H1 (cell line): ENCODE results near the gene TSFM. TPM values are rescaled to one million over a fixed set of nuclear protein-coding genes. Genes with fewer than 3 reads are reported as not detected.

ENCODE experiments used
- CTCF ChIA-PET: fragments of 300-600 bp; sonication (Branson Sonifier 250); formaldehyde crosslinking; loops from one replicate; lab custom pipeline; 2021; ENCODE audit not compliant: partially characterized antibody; lab: Charles Lee
- POLR2A ChIA-PET: fragments of 300-600 bp; sonication (Branson Sonifier 250); formaldehyde crosslinking; loops from one replicate; lab custom pipeline; 2021; ENCODE audit warnings: inconsistent platforms; ENCODE audit not compliant: partially characterized antibody; lab: Charles Lee
- DNase-seq, 2 experiments: peaks; one replicate each; pipeline versions ENCODE4 v3.0.0 to v3.0.0-alpha.2; 2010 to 2022; ENCODE audit warnings: low spot score in 2 of 2, low read depth in 1 of 2, mixed read lengths in 1 of 2
- FAIRE-seq: peaks from 2 replicates; lab custom pipeline; 2011; peaks lifted over from hg19 to GRCh38; lab: Jason Lieb, UNC
- H2AFZ ChIP-seq: 2 replicates; pipeline ENCODE4 v1.8.1; 2012; ENCODE audit warnings: low read length, inconsistent platforms
- H2AK5ac ChIP-seq: 2 replicates; pipeline ENCODE4 v1.6.1; 2013; ENCODE audit warnings: low read depth, low read length
- H2BK120ac ChIP-seq: replicated peaks from 2 replicates; pipeline ENCODE3; 2013; ENCODE audit warnings: low read depth, low read length, inconsistent platforms
- H2BK12ac ChIP-seq: 2 replicates; pipeline ENCODE4 v1.6.1; 2013; ENCODE audit warnings: low read depth, low read length
- H2BK15ac ChIP-seq: 2 replicates; pipeline ENCODE4 v1.6.1; 2013; ENCODE audit warnings: low read length
- H2BK20ac ChIP-seq: 2 replicates; pipeline ENCODE4 v1.6.1; 2013; ENCODE audit warnings: low read length
- H2BK5ac ChIP-seq: 2 replicates; pipeline ENCODE4 v1.6.1; 2013; ENCODE audit warnings: low read depth, low read length
- H3K14ac ChIP-seq: 2 replicates; pipeline ENCODE4 v1.6.1; 2013; ENCODE audit warnings: inconsistent platforms; ENCODE audit not compliant: insufficient read length
- H3K18ac ChIP-seq: 2 replicates; pipeline ENCODE4 v1.6.1; 2013; ENCODE audit warnings: low read length; ENCODE audit errors: extremely low read depth
- H3K23ac ChIP-seq: 2 replicates; pipeline ENCODE4 v1.6.1; 2013; ENCODE audit warnings: inconsistent platforms; ENCODE audit not compliant: insufficient read length
- H3K23me2 ChIP-seq: 2 replicates; pipeline ENCODE4 v1.6.1; 2013; ENCODE audit warnings: low read depth, low read length
- H3K27ac ChIP-seq: 2 replicates; pipeline ENCODE4 v1.6.1; 2011; ENCODE audit warnings: low read depth, low read length, inconsistent platforms
- H3K27me3 ChIP-seq, 4 experiments: replicated peaks in 1 of 4; 1 replicate in 1 of 4; 2 replicates in 3 of 4; pipeline versions ENCODE4 v1.6.1 to v1.8.1; 2011 to 2013; ENCODE audit warnings: low read length in 3 of 4, mild to moderate bottlenecking in 3 of 4, inconsistent platforms in 2 of 4, mixed read lengths in 2 of 4, moderate library complexity in 1 of 4; ENCODE audit not compliant: control insufficient read depth in 3 of 4, insufficient read depth in 3 of 4; ENCODE audit errors: extremely low read depth in 1 of 4
- H3K36me3 ChIP-seq, 4 experiments: 2 replicates each; pipeline versions ENCODE4 v1.6.1 to v1.8.1; 2011 to 2013; ENCODE audit warnings: mild to moderate bottlenecking in 4 of 4, low read length in 3 of 4, moderate library complexity in 2 of 4, control low read depth in 1 of 4, inconsistent platforms in 1 of 4; ENCODE audit not compliant: insufficient read depth in 4 of 4, control insufficient read depth in 2 of 4
- H3K4ac ChIP-seq: replicated peaks from 2 replicates; pipeline ENCODE3; 2013; ENCODE audit warnings: low read length, low read depth, mixed read lengths, inconsistent platforms; ENCODE audit not compliant: insufficient read length
- H3K4me1 ChIP-seq, 4 experiments: replicated peaks in 1 of 4; 1 replicate in 1 of 4; 2 replicates in 3 of 4; pipeline versions ENCODE4 v1.6.1 to v1.8.1; 2011 to 2013; ENCODE audit warnings: low read length in 3 of 4, inconsistent platforms in 2 of 4, mixed read lengths in 1 of 4; ENCODE audit not compliant: insufficient read depth in 4 of 4, control insufficient read depth in 3 of 4
- H3K4me2 ChIP-seq, 2 experiments: 2 replicates each; pipeline versions ENCODE4 v1.6.1 to v1.8.1; 2011 to 2013; ENCODE audit warnings: low read depth in 2 of 2, low read length in 2 of 2, control low read depth in 1 of 2, inconsistent platforms in 1 of 2, mild to moderate bottlenecking in 1 of 2; ENCODE audit not compliant: insufficient read depth in 1 of 2
- H3K4me3 ChIP-seq, 4 experiments: fragments of 200-600, 300-600 bp in 1 of 4; sonication (generic), shearing (Covaris generic), sonication (Bioruptor Twin) in 1 of 4; 2 replicates each; pipeline versions ENCODE4 v1.5.1 to v1.8.1; 2011 to 2016; ENCODE audit warnings: low read length in 4 of 4, low read depth in 3 of 4, control low read depth in 2 of 4, inconsistent platforms in 2 of 4, mild to moderate bottlenecking in 2 of 4, mixed read lengths in 1 of 4, moderate library complexity in 1 of 4; ENCODE audit not compliant: insufficient read depth in 2 of 4; ENCODE audit errors: extremely low read depth in 1 of 4
- H3K56ac ChIP-seq: replicated peaks from 2 replicates; pipeline ENCODE3; 2013; ENCODE audit warnings: low read depth, mild to moderate bottlenecking, mixed read lengths, low read length, inconsistent platforms; ENCODE audit not compliant: insufficient read length
- H3K79me1 ChIP-seq: 2 replicates; pipeline ENCODE4 v1.6.1; 2013; ENCODE audit warnings: low read depth, low read length, control low read depth
- H3K79me2 ChIP-seq, 2 experiments: 2 replicates each; pipeline versions ENCODE4 v1.6.1 to v1.8.1; 2012 to 2013; ENCODE audit warnings: low read length in 2 of 2, mild to moderate bottlenecking in 2 of 2, inconsistent platforms in 1 of 2; ENCODE audit not compliant: insufficient read depth in 2 of 2, control insufficient read depth in 1 of 2
- H3K9ac ChIP-seq, 4 experiments: replicated peaks in 1 of 4; 1 replicate in 1 of 4; 2 replicates in 3 of 4; pipeline versions ENCODE4 v1.6.1 to v1.8.1; 2011 to 2013; ENCODE audit warnings: low read depth in 3 of 4, low read length in 3 of 4, control low read depth in 2 of 4, mild to moderate bottlenecking in 2 of 4, moderate library complexity in 2 of 4, inconsistent platforms in 1 of 4; ENCODE audit errors: extremely low read depth in 1 of 4
- H3K9me3 ChIP-seq, 2 experiments: 2 replicates each; pipeline versions ENCODE4 v1.6.1 to v1.8.1; 2012 to 2013; ENCODE audit warnings: mild to moderate bottlenecking in 2 of 2, moderate library complexity in 2 of 2, control low read depth in 1 of 2, inconsistent platforms in 1 of 2, low read depth in 1 of 2, low read length in 1 of 2, mixed read lengths in 1 of 2; ENCODE audit not compliant: insufficient read depth in 2 of 2
- H4K20me1 ChIP-seq, 2 experiments: replicated peaks in 1 of 2; 2 replicates each; pipeline versions ENCODE3 to v1.8.1; 2011 to 2013; ENCODE audit warnings: inconsistent platforms in 2 of 2, low read length in 2 of 2, mild to moderate bottlenecking in 1 of 2; ENCODE audit not compliant: insufficient read depth in 2 of 2, control insufficient read depth in 1 of 2
- H4K5ac ChIP-seq: 2 replicates; pipeline ENCODE4 v1.6.1; 2013; ENCODE audit warnings: low read length, low read depth, mixed read lengths, inconsistent platforms; ENCODE audit not compliant: insufficient read length
- H4K8ac ChIP-seq: 2 replicates; pipeline ENCODE4 v1.8.0; 2013; ENCODE audit warnings: mild to moderate bottlenecking, moderate library complexity, low read length, inconsistent platforms; ENCODE audit not compliant: insufficient read depth; ENCODE audit errors: extremely low read depth
- H4K91ac ChIP-seq: replicated peaks from 2 replicates; pipeline ENCODE3; 2013; ENCODE audit warnings: low read length, mixed read lengths, inconsistent platforms; ENCODE audit not compliant: insufficient read length
- ASH2L ChIP-seq: fragments of 200-600, 300-600 bp; sonication (generic); IDR thresholded peaks from one replicate; pipeline ENCODE4 v1.7.1; 2017; ENCODE audit warnings: low read length
- CHD1 ChIP-seq: IDR thresholded peaks from 2 replicates; pipeline ENCODE4 v1.6.1; 2012; ENCODE audit warnings: low read depth, low read length, improper control_type of control experiment
- SP1 ChIP-seq: IDR thresholded peaks from 2 replicates; pipeline ENCODE4 v1.6.1; 2011; ENCODE audit warnings: low read depth, low read length
- WGBS, 2 experiments: shearing (Covaris generic) in 1 of 2; methylation state at CpG; one replicate each; pipeline versions ENCODE4 v1.1.6 to v1.1.7; 2013 to 2015; ENCODE audit warnings: low lambda C conversion rate in 2 of 2, mixed read lengths in 2 of 2, inconsistent platforms in 1 of 2, low coverage in 1 of 2, missing lambda C conversion rate in 1 of 2; ENCODE audit not compliant: insufficient replicate concordance in 2 of 2, insufficient coverage in 1 of 2, insufficient read length in 1 of 2; ENCODE audit errors: extremely low coverage in 1 of 2, missing lambda C conversion rate in 1 of 2; 5-methylcytosine and 5-hydroxymethylcytosine counted together
- polyA plus RNA-seq, 7 experiments: library from polyadenylated mRNA; depleted of rRNA in 3 of 7; stranded (reverse) in 5 of 7; unstranded in 2 of 7; fragments of >200 nt in 5 of 7; fragments of 200-250 nt in 2 of 7; gene quantifications; 1 replicate in 5 of 7; 2 replicates in 1 of 7; 4 replicates in 1 of 7; pipeline versions ENCODE4 v1.2.1 to v1.2.3, GENCODE V29; 2011 to 2013; ENCODE audit warnings: missing spikeins in 2 of 7, mixed read lengths in 2 of 7
- total RNA-seq: library from RNA; stranded (reverse); fragmentation: NEBNext Ultra II Directional; extraction: Animal tissue kit (Norgen Biotek cat#: 25700); gene quantifications from 2 replicates; pipeline ENCODE4 v1.2.1, GENCODE V29; 2021

Gene TSFM
- total and polyA plus RNA-seq, 2 of the 8 experiments (the other 6 are each of a cell fraction or from before 2014, with no cell fraction given) = 17.4 to 49.8 TPM

DNA sequence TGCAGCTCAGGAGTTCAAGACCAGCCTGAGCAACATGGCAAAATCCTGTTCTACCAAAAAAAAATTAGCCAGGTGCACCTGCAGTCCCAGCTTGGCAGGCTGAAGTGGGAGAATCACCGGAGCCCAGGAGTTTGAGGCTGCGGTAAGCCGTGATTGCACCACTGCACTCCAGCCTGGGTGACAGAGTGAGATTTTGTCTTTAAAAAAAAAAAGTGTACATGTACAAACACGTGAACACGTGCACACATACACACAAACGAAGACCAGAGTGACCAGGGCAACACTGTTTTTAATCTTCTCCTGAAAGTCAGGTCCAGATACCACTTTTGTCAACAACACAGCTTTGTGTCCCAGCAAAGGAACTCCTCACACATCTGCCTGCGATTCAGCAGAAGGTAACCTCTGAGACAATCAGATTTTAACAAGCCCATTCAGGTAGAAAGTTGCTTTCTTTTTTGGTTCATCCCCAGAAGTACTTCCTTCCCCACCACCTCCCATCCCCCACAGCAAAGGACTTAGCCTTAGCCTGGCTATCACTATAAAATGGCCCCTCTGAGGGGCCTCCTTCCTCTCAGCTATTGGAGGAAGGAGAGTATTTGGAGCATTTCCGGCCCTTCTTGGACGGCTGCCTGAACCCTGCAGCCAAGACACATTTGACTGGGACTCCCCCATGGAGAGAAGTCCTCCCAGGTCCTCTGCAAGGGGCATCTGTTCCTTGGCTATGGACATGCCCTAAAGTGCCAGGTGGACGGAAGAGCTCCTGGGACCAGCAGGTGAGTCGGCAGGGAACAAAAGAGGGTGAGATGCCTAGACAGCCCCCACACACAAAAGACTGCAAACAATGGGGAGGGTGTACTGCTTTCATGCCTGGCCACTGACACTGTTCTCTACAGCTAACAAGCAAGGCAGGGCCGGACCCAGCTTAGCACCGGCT is 54.1 kb downstream of the TSFM start:
- H3K23ac ChIP-seq = no peak overlapping the region
- peak overlapping the region; percentile 99 for H2BK12ac ChIP-seq
- peaks cover 37 to 69% (median 45%) of the 10 kb centered on the region in 4 experiments for H3K4me1 ChIP-seq
- no peaks in the 10 kb centered on the region for H3K23me2 ChIP-seq
- H2BK5ac ChIP-seq = peak overlapping the region; percentile 91
- 60% methylated on average over 13 of the region's 13 CpGs; no CpG with 5 or more reads in 1 of the 2 experiments for WGBS, 2 experiments
- ChIA-PET POLR2A (interaction anchor here (0.8 to 24.2 kb wide), 12 partner anchors 9 to 105 kb away, joined by 3 to 722 read pairs (median 8); partner anchors contain the start of genes ATP23, AVIL, CTDSP2 and EEF1AKMT3), CTCF (interaction anchor here (0.6 to 10.0 kb wide), 17 partner anchors 7 to 386 kb away, joined by 3 to 181 read pairs (median 3); partner anchors contain the start of genes CTDSP2 and TSFM)
- H3K36me3 ChIP-seq = no peaks in the 10 kb centered on the region
- peak overlapping the region; percentile 54 to 76 for H3K4me2 ChIP-seq
- H3K56ac ChIP-seq = no peak overlapping the region
- no peak overlapping the region for H4K8ac ChIP-seq
- H3K4me3 ChIP-seq = peak overlapping the region in 3 of 4 experiments; percentile 0 to 31 (median 14); a peak in 3 of 8 replicates
- no peak overlapping the region for H2AFZ ChIP-seq
- peak overlapping the region; percentile 89 for H3K18ac ChIP-seq
- H3K14ac ChIP-seq = no peak overlapping the region
- peaks cover 30 to 54% of the 10 kb centered on the region in 2 experiments for H4K20me1 ChIP-seq
- H3K9ac ChIP-seq = peak overlapping the region in 1 of 4 experiments; percentile 14; a peak in 2 of 7 replicates
- H3K4ac ChIP-seq = peak overlapping the region; percentile 28
- H2BK20ac ChIP-seq = peak overlapping the region; percentile 28
- H2AK5ac ChIP-seq = peak overlapping the region; percentile 71; the same call in 1 of the 2 replicates
- FAIRE-seq (no peak), DNase-seq (no peak)
- no peaks in the 10 kb centered on the region for H3K27me3 ChIP-seq
- peak overlapping the region; percentile 28 for H4K91ac ChIP-seq
- peak overlapping the region; percentile 2 for H4K5ac ChIP-seq
- no peak overlapping the region for H2BK15ac ChIP-seq
- no peak overlapping the region for H2BK120ac ChIP-seq
- H3K79me1 ChIP-seq = peaks cover 33% of the 10 kb centered on the region
- H3K9me3 ChIP-seq = no peaks in the 10 kb centered on the region
- peak overlapping the region; percentile 55; the same call in 1 of the 2 replicates for H3K27ac ChIP-seq
- H3K79me2 ChIP-seq = peaks cover 28 to 98% of the 10 kb centered on the region in 2 experiments
- TF ChIP-seq ASH2L (peak; percentile 34), CHD1 (no peak), SP1 (peak; percentile 75)
